Testis (tissue), 3 donors: ENCODE measurements around the gene IPP. TPM values are rescaled to one million over a fixed set of nuclear protein-coding genes. Genes with fewer than 3 reads are reported as not detected.

ENCODE experiments used
- DNase-seq: peaks from one replicate; pipeline ENCODE4 v3.0.0-alpha.2; 2019
- H3K27ac ChIP-seq, 2 donors: fragments of 200-600 bp; sonication (generic); one replicate each; pipeline ENCODE4 v1.5.1; 2019
- H3K27me3 ChIP-seq: fragments of 200-600 bp; sonication (generic); one replicate; pipeline ENCODE4 v1.5.1; 2019
- H3K36me3 ChIP-seq: fragments of 200-600 bp; sonication (generic); one replicate; pipeline ENCODE4 v1.5.1; 2017; ENCODE audit warnings: low read depth; ENCODE audit errors: missing control alignments
- H3K4me1 ChIP-seq: fragments of 200-600 bp; sonication (generic); one replicate; pipeline ENCODE4 v1.5.1; 2019
- H3K4me3 ChIP-seq, 2 donors: fragments of 200-600 bp; sonication (generic); one replicate each; pipeline ENCODE4 v1.5.1; 2017 to 2019
- H3K9me3 ChIP-seq: fragments of 200-600 bp; sonication (generic); one replicate; pipeline ENCODE4 v1.5.1; 2017
- POLR2A ChIP-seq: fragments of 450-650 bp; IDR thresholded peaks from one replicate; pipeline ENCODE4 v1.6.1; 2017; ENCODE audit warnings: antibody characterized with exemption, mild to moderate bottlenecking, moderate library complexity
- WGBS, 2 donors: methylation state at CpG; one replicate each; pipeline ENCODE4 v1.1.5; 2018; 5-methylcytosine and 5-hydroxymethylcytosine counted together
- intact Hi-C: fragments of 100-400 bp; cut with DNase I; formaldehyde crosslinking; loops from one replicate; pipeline ENCODE4 v1.15.1; 2023; ENCODE audit warnings: low total_unique reads
- polyA plus RNA-seq: library from polyadenylated mRNA; stranded (reverse); fragments of 350-450 nt; fragmentation: Illumina TruSeq; extraction: RNeasy Lipid Tissue Mini Kit (QIAGEN cat#74804); gene quantifications from one replicate; pipeline ENCODE4 v1.2.3, GENCODE V29; 2014; ENCODE audit warnings: low read depth, low replicate concordance; ENCODE audit not compliant: insufficient read depth
- total RNA-seq, 2 donors: library from RNA; depleted of rRNA; stranded (reverse); fragments of >200 nt; gene quantifications; one replicate each; pipeline ENCODE4 v1.2.3, GENCODE V29; 2016
- TF ChIP-seq, protein P1 (sequence below), 3 experiments: fragments of 450-650 bp in 2 of 3; fragments of 200-600 bp in 1 of 3; sonication (generic) in 1 of 3; IDR thresholded peaks; one replicate each; pipeline ENCODE4 v1.5.1; 2016 to 2019; ENCODE audit warnings: antibody characterized with exemption in 3 of 3, mild to moderate bottlenecking in 2 of 3, moderate library complexity in 1 of 3

Gene IPP
- total and polyA plus RNA-seq, 3 donors from 2014 or later = 12.5 to 26.3 (median 20.5) TPM

DNA sequence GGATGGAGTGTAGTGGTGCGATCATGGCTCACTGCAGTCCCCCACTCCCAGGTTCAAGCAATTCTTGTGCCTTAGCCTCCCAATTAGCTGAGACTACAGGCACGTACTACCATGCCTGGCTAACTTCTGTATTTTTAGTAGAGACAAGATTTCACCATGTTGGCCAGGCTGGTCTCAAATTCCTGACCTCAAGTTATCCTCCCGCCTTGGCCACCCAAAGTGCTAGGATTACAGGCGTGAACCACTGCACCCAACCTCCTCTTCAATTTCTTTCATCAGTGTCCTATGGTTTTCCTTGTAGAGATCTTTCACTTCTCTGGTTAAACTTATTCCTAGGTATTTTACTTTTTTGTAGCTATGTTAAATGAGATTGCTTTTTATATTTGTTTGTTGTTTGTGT lies 42.3 kb upstream of the IPP start:
- Histone ChIP-seq H3K36me3 (no peaks in the 10 kb centered on the region), H3K4me1 (no peaks in the 10 kb centered on the region), H3K9me3 (no peaks in the 10 kb centered on the region), H3K27ac (no peak overlapping the region), H3K27me3 (no peaks in the 10 kb centered on the region), H3K4me3 (no peak overlapping the region)
- no peak for DNase-seq
- 91 to 94% methylated on average over 4 of the region's 4 CpGs for WGBS, 2 donors
- TF ChIP-seq, protein P1, sequence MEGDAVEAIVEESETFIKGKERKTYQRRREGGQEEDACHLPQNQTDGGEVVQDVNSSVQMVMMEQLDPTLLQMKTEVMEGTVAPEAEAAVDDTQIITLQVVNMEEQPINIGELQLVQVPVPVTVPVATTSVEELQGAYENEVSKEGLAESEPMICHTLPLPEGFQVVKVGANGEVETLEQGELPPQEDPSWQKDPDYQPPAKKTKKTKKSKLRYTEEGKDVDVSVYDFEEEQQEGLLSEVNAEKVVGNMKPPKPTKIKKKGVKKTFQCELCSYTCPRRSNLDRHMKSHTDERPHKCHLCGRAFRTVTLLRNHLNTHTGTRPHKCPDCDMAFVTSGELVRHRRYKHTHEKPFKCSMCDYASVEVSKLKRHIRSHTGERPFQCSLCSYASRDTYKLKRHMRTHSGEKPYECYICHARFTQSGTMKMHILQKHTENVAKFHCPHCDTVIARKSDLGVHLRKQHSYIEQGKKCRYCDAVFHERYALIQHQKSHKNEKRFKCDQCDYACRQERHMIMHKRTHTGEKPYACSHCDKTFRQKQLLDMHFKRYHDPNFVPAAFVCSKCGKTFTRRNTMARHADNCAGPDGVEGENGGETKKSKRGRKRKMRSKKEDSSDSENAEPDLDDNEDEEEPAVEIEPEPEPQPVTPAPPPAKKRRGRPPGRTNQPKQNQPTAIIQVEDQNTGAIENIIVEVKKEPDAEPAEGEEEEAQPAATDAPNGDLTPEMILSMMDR (IDR thresholded peaks at IDR 0.05) = no peak
- no peak for TF ChIP-seq POLR2A
- intact Hi-C loops = no loop called here

DNA sequence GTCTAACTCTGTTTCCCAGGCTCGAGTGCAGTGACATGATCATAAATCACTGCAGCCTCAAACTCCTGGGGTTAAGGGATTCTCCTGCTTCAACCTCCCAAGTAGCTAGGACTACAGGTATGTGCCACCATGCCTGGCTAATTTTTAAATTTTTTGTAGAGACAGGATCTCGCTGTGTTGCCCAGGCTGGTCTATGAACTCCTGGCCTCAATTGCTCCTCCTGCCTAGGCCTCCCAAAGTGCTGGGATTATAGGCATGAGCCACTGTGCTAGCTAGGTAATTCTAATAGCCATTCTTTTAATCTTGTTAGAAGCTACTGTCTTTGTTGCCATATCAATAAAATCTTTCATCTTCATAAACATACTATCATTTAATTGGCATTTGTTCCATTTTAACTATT lies 39.1 kb upstream of the IPP start:
- intact Hi-C loops = no loop called here
- no peak for DNase-seq
- Histone ChIP-seq H3K4me1 (no peaks in the 10 kb centered on the region), H3K27me3 (no peaks in the 10 kb centered on the region), H3K36me3 (no peaks in the 10 kb centered on the region), H3K9me3 (no peaks in the 10 kb centered on the region), H3K4me3 (no peak overlapping the region), H3K27ac (no peak overlapping the region)
- WGBS, 2 donors = 75 to 76% methylated on average over 2 of the region's 2 CpGs
- no peak for TF ChIP-seq POLR2A
- TF ChIP-seq, protein P1 (IDR thresholded peaks at IDR 0.05) = no peak

DNA sequence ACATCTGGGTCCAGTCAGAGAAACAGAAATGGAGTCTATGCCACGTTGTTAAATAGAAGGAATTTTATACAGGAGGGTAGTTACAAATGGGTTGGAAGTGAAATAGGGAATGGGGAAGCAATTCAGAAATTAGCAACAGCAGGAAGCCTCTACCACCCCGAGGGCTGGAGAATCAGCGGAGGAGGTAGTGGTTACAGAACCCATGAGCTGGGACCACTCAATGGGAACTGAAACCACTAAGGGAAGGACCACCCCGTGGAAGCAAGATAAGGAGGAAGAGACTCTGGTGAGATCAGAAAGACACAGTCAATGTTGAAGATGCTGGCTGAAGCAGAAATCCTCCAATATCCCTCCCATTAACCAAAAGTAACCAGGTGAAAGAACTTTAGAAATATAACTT lies 37.5 kb upstream of the IPP start:
- no peak for DNase-seq
- intact Hi-C loops = no loop called here
- Histone ChIP-seq H3K4me1 (no peaks in the 10 kb centered on the region), H3K4me3 (no peak overlapping the region), H3K27me3 (no peaks in the 10 kb centered on the region), H3K27ac (no peak overlapping the region), H3K36me3 (no peaks in the 10 kb centered on the region), H3K9me3 (no peaks in the 10 kb centered on the region)
- TF ChIP-seq, protein P1 (IDR thresholded peaks at IDR 0.05) = no peak
- TF ChIP-seq POLR2A = no peak
- WGBS, 2 donors = 78 to 85% methylated on average over 4 of the region's 4 CpGs

DNA sequence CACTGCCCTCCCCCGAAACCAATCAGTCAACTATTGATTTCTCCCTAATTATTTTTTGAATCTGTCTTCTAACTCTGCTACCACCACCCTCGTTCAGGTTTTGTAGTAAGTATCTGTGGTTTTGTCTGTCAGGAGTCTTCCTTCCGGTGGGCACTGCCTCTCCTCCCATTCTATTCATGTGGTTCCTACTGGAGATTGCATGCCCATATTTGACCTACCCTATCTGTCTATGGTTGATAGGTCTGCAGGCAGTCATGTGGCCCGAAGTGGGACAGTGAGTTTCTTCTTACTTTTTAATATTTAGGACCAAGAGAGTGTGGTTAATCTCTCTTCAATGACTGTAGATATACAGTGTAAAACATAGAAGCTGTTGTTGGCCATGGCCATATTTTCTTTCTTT lies 35.1 kb upstream of the IPP start:
- TF ChIP-seq, protein P1 (IDR thresholded peaks at IDR 0.05) = no peak
- no peak for TF ChIP-seq POLR2A
- Histone ChIP-seq H3K4me1 (no peaks in the 10 kb centered on the region), H3K9me3 (no peaks in the 10 kb centered on the region), H3K36me3 (no peaks in the 10 kb centered on the region), H3K27me3 (no peaks in the 10 kb centered on the region), H3K27ac (no peak overlapping the region), H3K4me3 (no peak overlapping the region)
- WGBS, 2 donors = 76 to 85% methylated on average over 4 of the region's 4 CpGs
- no peak for DNase-seq
- intact Hi-C loops = no loop called here

DNA sequence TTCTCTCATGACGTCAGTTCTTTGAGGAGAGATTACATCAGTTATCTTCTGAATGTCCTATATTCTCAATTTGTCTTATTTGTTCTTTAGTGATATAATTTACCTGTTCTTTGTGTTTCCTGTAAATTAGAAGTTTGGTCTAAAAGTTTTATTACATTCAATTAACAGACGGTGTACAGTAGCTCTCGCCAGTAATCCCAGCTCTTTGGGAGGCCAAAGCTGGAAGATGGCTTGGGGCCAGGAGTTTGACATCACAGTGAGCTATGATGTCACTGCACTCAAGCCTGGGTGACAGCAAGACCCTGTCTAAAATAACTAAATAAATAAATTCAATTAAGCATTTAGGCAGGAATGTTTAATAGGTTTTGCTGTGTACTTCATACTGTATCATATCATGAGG lies 25.3 kb upstream of the IPP start:
- Histone ChIP-seq H3K36me3 (no peaks in the 10 kb centered on the region), H3K9me3 (no peaks in the 10 kb centered on the region), H3K27me3 (no peaks in the 10 kb centered on the region), H3K4me3 (no peak overlapping the region), H3K4me1 (no peaks in the 10 kb centered on the region), H3K27ac (no peak overlapping the region)
- TF ChIP-seq, protein P1 (IDR thresholded peaks at IDR 0.05) = no peak
- no peak for TF ChIP-seq POLR2A
- DNase-seq = no peak
- intact Hi-C loops = no loop called here
- WGBS, 2 donors = 85 to 87% methylated on average over 3 of the region's 3 CpGs
